Activated effector memory CD4-positive, alpha-beta T cell treated with Interleukin-2 at 50 U/mL for 16 hours (primary cell): ENCODE measurements around the gene FHIT.
"Not testable (repeated sequence)": the region's sequence is repeated elsewhere in the genome, so short reads cannot be mapped to it uniquely, and the experiment has no call there.

Experiments
- DNase-seq: peaks from one replicate; pipeline ENCODE4 v3.0.0-alpha.2; 2020

FHIT gene

DNA sequence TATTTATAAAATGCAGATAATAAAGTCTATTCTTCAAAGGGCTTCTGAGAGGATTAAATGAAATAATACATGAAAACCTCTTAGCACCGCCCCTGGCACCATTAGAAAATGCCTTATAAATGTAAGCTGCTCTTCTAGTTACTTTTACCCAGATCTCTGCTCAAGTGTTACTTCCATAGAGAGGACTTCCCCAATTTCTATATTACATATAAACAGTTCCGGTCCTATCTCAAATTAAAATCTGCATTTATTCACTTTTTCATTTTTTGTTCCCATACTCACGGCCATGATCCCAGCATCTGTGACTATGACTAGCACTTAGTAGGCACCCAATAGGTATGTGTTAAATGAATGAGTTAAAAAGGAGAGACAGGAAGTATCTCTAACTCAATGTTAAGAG, 1310.5 kb downstream of the FHIT start:
- no peak for DNase-seq

DNA sequence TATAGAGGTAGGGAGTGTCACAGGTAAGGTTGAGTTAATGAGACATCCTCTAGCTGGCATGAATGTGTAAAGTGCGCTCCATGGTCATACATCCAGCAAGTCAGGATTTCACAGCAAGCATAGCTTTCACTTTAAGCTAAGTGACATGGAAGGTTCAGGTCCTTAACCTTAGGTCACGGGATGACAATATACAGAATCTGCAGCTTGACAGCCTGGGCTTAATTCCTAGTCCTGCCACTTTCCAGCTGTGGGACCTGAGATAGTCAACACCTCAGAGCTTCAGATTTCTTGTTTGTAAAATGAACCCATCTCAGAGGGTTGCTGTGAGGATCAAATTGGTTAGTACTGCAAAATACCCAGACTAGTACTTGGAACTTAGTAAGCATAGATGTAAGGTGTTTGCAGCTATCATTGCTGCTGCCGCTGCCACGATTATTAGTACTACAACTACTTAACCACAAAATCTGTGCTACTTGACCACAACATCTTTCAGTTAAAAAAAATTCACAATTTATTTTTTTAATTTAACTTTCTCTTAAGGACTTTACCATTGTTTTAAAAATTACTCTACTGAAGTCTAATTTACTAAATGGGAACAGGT, 1311.3 kb downstream of the FHIT start:
- no peak for DNase-seq

GRCh38 chr3:59938828-59939227, 1312.4 kb downstream of the FHIT start:
- no peak for DNase-seq

DNA sequence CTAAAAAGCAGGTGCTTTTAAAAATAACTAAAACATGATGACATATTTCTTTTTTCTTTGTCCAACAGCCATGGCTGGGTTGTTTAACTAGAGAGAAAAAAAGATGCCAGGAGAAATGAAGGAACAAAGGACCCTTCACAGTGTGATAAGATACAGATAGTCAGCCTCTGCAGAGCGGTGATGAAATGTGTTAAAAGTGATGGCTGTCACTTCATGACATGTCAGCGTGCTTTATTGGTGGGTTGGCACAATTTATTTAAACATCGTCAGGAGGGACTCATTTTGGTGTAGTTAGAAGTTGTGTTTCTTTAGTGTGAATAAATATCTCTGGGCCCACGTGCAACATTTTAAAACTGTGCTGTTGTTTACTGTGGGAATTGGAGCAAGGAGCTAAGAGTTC, 1314.1 kb downstream of the FHIT start:
- DNase-seq: no peak

- DNase-seq: no peak
These were observed 1314.8 kb downstream of the FHIT start for GRCh38 chr3:59936472-59936871.

GRCh38 chr3:59935025-59935424, 1316.2 kb downstream of the FHIT start:
- no peak for DNase-seq

- DNase-seq: not testable (repeated sequence)
These were observed 1316.7 kb downstream of the FHIT start for GRCh38 chr3:59934560-59934959.

DNA sequence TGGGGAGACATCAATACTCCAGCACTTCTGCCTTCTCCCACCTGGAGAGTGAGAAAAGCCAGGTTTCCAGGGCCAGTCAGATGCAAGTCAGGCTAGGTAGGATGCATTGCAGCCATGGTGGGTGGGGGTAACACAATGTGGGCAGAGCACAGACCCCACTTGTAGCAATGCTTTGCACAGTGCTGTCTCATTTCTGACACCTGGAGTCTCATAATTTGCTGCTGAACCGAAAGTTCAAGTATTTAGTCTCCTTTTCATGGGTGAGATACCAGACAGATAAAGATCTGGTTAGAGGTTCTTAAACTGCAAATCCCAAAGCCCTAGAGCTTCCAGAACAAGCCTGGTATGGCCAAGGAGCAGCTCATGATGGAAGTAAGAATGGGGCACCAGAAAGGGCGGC, 1321.1 kb downstream of the FHIT start:
- DNase-seq: no peak

GRCh38 chr3:59927056-59927455, 1324.2 kb downstream of the FHIT start:
- DNase-seq: no peak

- no peak for DNase-seq
These were observed 1325.3 kb downstream of the FHIT start for GRCh38 chr3:59925946-59926345.

DNA sequence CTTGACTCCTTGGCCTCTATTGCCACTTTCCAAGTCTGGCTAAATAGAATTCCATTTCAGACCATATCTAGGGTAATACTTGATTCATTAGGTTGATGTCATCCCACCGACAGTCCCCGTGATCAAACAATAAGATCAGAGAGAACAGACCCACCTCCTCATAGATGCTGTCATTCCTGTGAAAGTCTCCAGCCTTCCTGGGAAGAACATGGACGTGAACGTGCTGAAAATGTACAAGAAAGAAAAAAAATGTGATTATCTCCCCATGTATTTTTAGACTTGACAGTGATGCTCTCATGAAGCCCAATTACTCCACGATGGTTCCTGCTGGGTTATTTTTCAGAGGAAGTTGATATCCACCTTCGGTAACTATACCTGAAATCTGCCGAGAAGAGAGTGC, 1329.1 kb downstream of the FHIT start:
- DNase-seq: no peak

GRCh38 chr3:59920822-59921221, 1330.4 kb downstream of the FHIT start:
- DNase-seq: no peak

GRCh38 chr3:59919586-59919985, 1331.7 kb downstream of the FHIT start:
- DNase-seq: no peak

GRCh38 chr3:59914251-59914650, 1337.0 kb downstream of the FHIT start:
- DNase-seq: no peak

GRCh38 chr3:59913645-59914044, 1337.6 kb downstream of the FHIT start:
- DNase-seq: no peak

DNA sequence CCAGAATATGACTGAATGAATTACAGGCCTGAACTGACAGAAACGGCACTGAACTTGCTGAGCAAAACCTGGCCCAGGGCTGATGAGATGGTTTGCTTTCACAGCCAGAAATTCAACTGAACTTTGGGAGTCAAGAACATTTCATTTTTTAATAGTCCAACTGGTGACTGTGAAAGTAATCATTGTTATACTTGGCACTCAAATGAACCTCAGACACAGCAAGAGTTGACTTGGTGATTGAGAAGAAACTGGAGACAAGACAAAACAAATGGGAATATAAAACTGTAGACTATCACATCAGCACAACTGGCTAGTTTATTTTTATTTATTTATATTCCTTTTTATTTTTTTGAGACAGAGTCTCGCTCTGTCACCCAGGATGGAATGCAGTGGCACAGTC, 1342.6 kb downstream of the FHIT start:
- DNase-seq: no peak

DNA sequence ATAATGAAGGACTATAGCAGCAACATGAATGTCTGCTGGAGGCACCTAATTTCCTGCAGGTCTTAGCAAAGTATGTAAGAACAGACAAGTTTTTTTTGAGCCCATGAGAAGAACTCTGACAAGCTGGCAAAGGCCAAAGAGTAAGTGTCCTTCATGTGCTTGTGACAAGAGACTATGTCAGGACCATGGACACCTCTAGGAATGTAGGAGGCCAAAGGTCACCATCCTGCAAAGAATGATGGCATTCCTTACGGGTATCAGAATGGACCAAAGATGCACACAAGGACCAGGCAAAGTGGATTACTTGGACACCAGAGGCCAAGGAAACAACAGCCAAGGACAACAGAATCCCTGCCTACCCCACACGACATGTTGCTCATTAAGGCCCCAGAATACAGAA, 1343.0 kb downstream of the FHIT start:
- no peak for DNase-seq

- DNase-seq: no peak
These were observed 1347.0 kb downstream of the FHIT start for GRCh38 chr3:59904296-59904695.

GRCh38 chr3:59899061-59899460, 1352.2 kb downstream of the FHIT start:
- DNase-seq: no peak

DNA sequence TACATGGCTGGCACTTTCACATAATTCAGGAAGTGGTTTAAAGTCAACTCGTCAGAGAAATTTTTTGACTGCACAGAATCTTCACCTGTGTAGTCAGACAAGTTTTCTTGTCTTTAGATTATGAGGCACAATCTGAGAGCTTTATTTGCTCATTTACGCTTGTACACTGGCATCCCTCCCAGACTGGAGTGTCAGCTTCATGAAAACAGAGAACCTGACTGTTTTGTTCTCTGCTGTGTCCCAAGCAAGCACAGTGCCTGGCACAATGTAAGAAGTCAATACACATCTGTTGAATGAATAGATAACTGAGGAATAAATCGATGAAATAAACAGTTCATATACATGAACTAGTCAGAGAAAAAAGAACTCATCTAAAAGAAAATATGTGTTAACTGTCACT, 1355.3 kb downstream of the FHIT start:
- no peak for DNase-seq

GRCh38 chr3:59894425-59895121, 1356.7 kb downstream of the FHIT start:
- DNase-seq: no peak

- DNase-seq: no peak
These were observed 1360.6 kb downstream of the FHIT start for GRCh38 chr3:59890639-59891038.

DNA sequence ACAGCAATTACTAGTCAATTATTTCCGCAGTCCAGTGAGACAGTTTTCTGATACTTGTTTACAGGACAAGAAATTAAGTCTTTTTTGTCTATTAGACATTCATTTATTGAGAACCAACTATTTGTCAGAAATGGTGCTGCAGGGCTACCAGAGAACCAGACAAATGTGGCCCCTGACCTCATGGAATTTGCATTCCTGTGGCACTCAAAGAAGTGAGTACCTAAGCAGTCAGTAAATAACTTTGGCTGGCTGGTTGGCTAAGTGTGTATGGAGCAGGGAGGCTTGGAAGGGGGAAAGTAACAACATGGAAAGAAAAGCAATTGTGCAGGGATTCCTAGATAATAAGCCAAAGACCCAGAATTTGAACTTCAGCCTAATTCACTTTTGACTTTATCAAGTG, 1364.5 kb downstream of the FHIT start:
- no peak for DNase-seq

DNA sequence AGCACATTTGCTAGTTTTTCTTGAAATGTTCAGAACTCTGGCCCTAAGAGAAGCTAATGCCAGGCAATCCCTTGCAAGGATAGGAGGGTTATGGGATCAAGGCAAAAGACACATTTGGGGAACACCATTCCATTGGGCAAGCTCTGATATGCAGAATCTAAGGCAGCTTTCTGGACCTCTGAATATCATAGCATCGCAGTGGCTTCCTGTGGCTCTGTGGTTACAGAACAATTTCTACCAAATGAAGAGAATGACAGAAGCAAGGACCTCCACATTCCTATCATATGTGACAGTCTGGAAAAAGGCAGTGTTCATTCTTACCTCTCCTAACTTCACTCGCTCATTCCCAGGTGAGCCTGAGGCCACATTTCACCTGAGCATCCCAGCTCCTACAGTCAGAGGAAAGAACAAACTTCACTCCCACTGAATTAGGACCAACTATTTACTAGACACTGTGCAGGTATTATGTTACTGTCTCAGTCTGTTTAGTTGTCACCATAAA, 1365.3 kb downstream of the FHIT start:
- DNase-seq: no peak

GRCh38 chr3:59885101-59885500, 1366.2 kb downstream of the FHIT start:
- DNase-seq: no peak
